Osteocyte (in vitro differentiated cells): ENCODE measurements around the gene DLG2. TPM values are rescaled to one million over a fixed set of nuclear protein-coding genes. Genes with fewer than 3 reads are reported as not detected.

ENCODE experiments used
- DNase-seq: peaks from one replicate; pipeline ENCODE4 v3.0.0; 2021; ENCODE audit warnings: mixed read lengths; ENCODE audit not compliant: unreplicated experiment; ENCODE audit errors: extremely low spot score
- H3K27ac Mint-ChIP-seq: one replicate; pipeline ENCODE4 v1.8.0; 2021; ENCODE audit warnings: mild to moderate bottlenecking, mixed read lengths; ENCODE audit not compliant: unreplicated experiment
- H3K27me3 Mint-ChIP-seq: one replicate; pipeline ENCODE4 v1.8.0; 2021; ENCODE audit warnings: mixed read lengths; ENCODE audit not compliant: unreplicated experiment
- H3K36me3 Mint-ChIP-seq: one replicate; pipeline ENCODE4 v1.8.0; 2021; ENCODE audit warnings: mixed read lengths; ENCODE audit not compliant: unreplicated experiment
- H3K4me1 Mint-ChIP-seq: one replicate; pipeline ENCODE4 v1.8.0; 2021; ENCODE audit warnings: mixed read lengths; ENCODE audit not compliant: unreplicated experiment
- H3K4me3 Mint-ChIP-seq: one replicate; pipeline ENCODE4 v1.8.0; 2021; ENCODE audit warnings: mild to moderate bottlenecking, moderate library complexity, mixed read lengths; ENCODE audit not compliant: unreplicated experiment
- H3K9me3 Mint-ChIP-seq: one replicate; pipeline ENCODE4 v1.8.0; 2021; ENCODE audit warnings: mixed read lengths; ENCODE audit not compliant: unreplicated experiment
- total RNA-seq: library from RNA; stranded (reverse); gene quantifications from 2 replicates; pipeline ENCODE4 v1.2.1, GENCODE V29; 2021
- TF ChIP-seq, protein P1 (sequence below): fragments of 200-600 bp; sonication (generic); IDR thresholded peaks from 2 replicates; pipeline ENCODE4 v1.5.0; 2021; ENCODE audit warnings: antibody characterized with exemption, mild to moderate bottlenecking, moderate library complexity

DLG2 gene
- total RNA-seq, 1 donor from 2014 or later = 2.1 TPM

DNA sequence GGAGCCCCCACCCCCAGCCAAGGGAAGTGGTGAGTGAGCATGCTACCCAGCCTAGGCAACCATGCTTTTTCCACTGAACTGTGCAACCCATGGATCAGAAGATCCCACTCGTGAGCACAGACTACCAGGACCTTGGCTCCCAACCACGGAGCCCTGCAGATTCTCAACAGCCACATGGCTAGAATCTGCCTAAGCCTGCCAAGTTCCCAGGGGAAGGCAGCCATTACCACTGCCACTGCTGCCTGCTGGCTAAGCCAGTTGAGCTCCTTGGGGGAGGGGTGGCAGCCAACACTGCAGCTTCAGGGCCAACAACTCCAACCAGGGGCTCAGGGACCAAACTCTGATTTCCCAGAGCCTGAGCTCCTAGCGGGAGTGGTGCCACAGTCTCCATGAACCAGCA, 195.8 kb downstream of the DLG2 start:
- DNase-seq = no peak
- H3K4me3 Mint-ChIP-seq = no peak overlapping the region
- no peak overlapping the region for H3K27ac Mint-ChIP-seq
- no peaks in the 10 kb centered on the region for H3K27me3 Mint-ChIP-seq
- H3K36me3 Mint-ChIP-seq = no peaks in the 10 kb centered on the region
- TF ChIP-seq, protein P1, sequence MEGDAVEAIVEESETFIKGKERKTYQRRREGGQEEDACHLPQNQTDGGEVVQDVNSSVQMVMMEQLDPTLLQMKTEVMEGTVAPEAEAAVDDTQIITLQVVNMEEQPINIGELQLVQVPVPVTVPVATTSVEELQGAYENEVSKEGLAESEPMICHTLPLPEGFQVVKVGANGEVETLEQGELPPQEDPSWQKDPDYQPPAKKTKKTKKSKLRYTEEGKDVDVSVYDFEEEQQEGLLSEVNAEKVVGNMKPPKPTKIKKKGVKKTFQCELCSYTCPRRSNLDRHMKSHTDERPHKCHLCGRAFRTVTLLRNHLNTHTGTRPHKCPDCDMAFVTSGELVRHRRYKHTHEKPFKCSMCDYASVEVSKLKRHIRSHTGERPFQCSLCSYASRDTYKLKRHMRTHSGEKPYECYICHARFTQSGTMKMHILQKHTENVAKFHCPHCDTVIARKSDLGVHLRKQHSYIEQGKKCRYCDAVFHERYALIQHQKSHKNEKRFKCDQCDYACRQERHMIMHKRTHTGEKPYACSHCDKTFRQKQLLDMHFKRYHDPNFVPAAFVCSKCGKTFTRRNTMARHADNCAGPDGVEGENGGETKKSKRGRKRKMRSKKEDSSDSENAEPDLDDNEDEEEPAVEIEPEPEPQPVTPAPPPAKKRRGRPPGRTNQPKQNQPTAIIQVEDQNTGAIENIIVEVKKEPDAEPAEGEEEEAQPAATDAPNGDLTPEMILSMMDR = no peak
- no peaks in the 10 kb centered on the region for H3K4me1 Mint-ChIP-seq
- H3K9me3 Mint-ChIP-seq = peaks cover 40% of the 10 kb centered on the region

DNA sequence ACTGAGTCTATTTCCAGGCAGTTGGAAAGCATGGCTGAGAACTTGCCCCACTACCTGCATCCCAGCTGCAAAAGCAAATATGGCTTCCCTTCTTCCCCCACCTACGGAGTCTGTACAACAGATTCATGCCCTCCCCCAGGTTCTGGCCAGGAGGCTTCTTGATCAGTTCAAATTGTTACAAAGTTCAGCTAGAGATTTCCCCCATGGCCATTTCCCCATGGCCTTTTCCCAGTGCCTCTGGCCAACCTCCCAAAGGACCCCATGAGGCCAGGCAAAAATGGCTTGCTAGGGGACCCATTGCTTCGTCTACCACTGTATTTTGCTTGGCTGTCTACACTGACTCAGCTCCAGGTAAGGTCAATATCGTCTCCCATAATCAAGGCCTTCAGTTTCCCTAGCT, 203.3 kb downstream of the DLG2 start:
- Mint-ChIP-seq H3K4me1 (no peaks in the 10 kb centered on the region), H3K4me3 (no peak overlapping the region), H3K27me3 (no peaks in the 10 kb centered on the region), H3K36me3 (no peaks in the 10 kb centered on the region), H3K27ac (no peak overlapping the region), H3K9me3 (peaks cover 26% of the 10 kb centered on the region)
- DNase-seq = no peak
- TF ChIP-seq, protein P1 = no peak

DNA sequence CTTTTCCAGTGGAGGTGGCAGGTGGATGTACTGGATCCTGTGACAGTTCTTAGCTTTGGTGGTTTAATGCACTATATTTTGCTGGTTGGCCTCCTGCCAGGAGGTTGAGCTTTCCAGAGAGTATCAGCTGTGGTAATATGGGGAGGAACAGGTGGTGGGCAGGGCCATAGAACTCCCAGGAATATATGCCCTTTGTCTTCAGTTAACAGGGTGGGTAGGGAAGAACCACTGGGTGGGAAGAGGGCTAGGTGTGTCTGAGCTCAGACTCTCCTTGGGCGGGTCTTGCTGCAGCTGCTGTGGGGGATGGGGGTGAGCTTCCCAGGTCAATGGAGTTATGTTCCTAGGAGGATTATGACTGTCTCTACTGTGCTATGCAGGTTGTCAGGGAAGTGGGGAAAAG, 203.8 kb downstream of the DLG2 start:
- no peak overlapping the region for H3K27ac Mint-ChIP-seq
- no peak for DNase-seq
- no peaks in the 10 kb centered on the region for H3K27me3 Mint-ChIP-seq
- no peaks in the 10 kb centered on the region for H3K36me3 Mint-ChIP-seq
- H3K9me3 Mint-ChIP-seq = peaks cover 30% of the 10 kb centered on the region
- H3K4me1 Mint-ChIP-seq = no peaks in the 10 kb centered on the region
- TF ChIP-seq, protein P1 = no peak
- no peak overlapping the region for H3K4me3 Mint-ChIP-seq

DNA sequence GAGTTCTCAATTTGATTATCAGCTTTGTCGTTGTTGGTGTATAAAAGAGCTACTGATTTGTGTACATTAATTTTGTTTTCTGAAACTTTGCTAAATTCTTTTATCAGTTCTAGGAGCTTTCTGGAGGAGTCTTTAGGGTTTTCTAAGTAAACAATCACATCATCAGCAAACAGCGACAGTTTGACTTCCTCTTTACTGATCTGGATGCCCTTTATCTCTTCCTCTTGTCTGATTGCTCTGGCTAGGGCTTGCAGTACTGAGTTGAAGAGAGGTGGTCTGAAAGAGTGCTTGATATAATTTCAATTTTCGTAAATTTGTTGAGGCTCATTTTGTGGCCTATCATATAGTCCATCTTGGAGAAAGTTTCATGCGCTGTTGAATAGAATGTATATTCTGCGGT, 213.0 kb downstream of the DLG2 start:
- no peaks in the 10 kb centered on the region for H3K36me3 Mint-ChIP-seq
- no peak overlapping the region for H3K27ac Mint-ChIP-seq
- TF ChIP-seq, protein P1 = no peak
- no peak for DNase-seq
- no peaks in the 10 kb centered on the region for H3K4me1 Mint-ChIP-seq
- no peaks in the 10 kb centered on the region for H3K27me3 Mint-ChIP-seq
- H3K4me3 Mint-ChIP-seq = no peak overlapping the region
- peaks cover 25% of the 10 kb centered on the region for H3K9me3 Mint-ChIP-seq

DNA sequence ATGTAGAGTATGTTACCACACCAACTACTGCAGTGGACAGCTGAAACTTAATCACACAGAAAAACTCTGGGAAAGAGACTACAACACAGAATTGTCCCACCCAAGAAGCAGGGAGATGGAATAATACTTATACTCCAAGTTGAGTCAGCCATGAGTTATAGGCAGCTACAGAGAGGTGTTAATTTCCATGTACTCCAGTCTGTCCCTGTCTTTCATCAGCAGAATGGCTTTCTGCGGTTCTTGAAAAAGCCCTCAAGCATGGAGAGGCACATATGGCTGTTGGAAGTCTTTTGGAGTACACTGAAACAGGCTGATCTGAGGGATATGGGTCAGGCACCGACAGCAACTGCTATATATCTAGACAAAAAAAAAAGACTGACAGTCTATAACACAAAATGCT, 219.5 kb downstream of the DLG2 start:
- Mint-ChIP-seq H3K4me3 (no peak overlapping the region), H3K27ac (no peak overlapping the region), H3K27me3 (no peaks in the 10 kb centered on the region), H3K36me3 (no peaks in the 10 kb centered on the region), H3K9me3 (no peaks in the 10 kb centered on the region), H3K4me1 (no peaks in the 10 kb centered on the region)
- no peak for DNase-seq
- TF ChIP-seq, protein P1 = no peak
